ENCODE data around the gene HMCN1. TPM values are rescaled to one million over a fixed set of nuclear protein-coding genes. Genes with fewer than 3 reads are reported as not detected.

The HMCN1 gene
- polyA plus RNA-seq, 1 donor from 2014 or later, result 0.66 TPM

DNA sequence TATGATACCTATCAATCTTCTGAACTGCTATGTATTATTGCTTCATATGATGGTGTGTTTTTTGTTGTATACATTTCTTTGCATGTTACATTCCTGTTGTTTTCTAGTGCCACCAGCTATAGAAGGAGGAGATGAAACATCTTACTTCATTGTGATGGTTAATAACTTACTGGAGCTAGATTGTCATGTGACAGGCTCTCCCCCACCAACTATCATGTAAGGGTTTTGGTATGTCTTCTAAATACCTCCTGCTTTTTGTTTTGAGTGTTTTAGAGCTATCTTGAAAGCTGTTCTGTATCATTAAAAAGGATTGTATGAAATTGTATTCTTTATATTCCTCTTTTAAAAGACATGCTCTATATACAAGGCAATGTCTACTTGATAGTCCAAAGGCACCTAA is 282.7 kb downstream of the HMCN1 start:
- H3K79me2 ChIP-seq (replicated peaks; ENCODE audit: insufficient read depth, low read length), result no peaks in the 10 kb centered on the region
- H3K27ac ChIP-seq (ENCODE audit: low read length), result no peak overlapping the region
- no peaks in the 10 kb centered on the region for H3K36me3 ChIP-seq (ENCODE audit: insufficient read depth, low read length)
- H3K4me2 ChIP-seq (ENCODE audit: low read length), result no peak overlapping the region
- TF ChIP-seq REST (IDR thresholded peaks at IDR 0.05; ENCODE audit: borderline replicate concordance) (no peak), TAF1 (IDR thresholded peaks at IDR 0.05; ENCODE audit: low read depth) (no peak), EZH2 (IDR thresholded peaks at IDR 0.05; ENCODE audit: borderline replicate concordance, insufficient read depth, low read length, poor library complexity, severe bottlenecking) (no peak), RAD21 (conservative IDR thresholded peaks at IDR 0.05) (no peak), CTCF (IDR thresholded peaks at IDR 0.05; ENCODE audit: poor library complexity, severe bottlenecking) (no peak), POLR2AphosphoS5 (IDR thresholded peaks at IDR 0.05) (no peak), MXI1 (conservative IDR thresholded peaks at IDR 0.05; ENCODE audit: poor library complexity, severe bottlenecking) (no peak), SMC3 (conservative IDR thresholded peaks at IDR 0.05; ENCODE audit: poor library complexity) (no peak)
- H3K9me3 ChIP-seq (ENCODE audit: low read length), result no peaks in the 10 kb centered on the region
- no peaks in the 10 kb centered on the region for H4K20me1 ChIP-seq (ENCODE audit: insufficient read depth)
- H3K9me2 ChIP-seq (ENCODE audit: insufficient read depth, low read length), result no peaks in the 10 kb centered on the region
- H3F3A ChIP-seq (ENCODE audit: insufficient read depth, low read length, poor library complexity, severe bottlenecking), result no peaks in the 10 kb centered on the region
- no peak overlapping the region for H2AFZ ChIP-seq (ENCODE audit: low read depth, low read length)
- H3K9ac ChIP-seq (ENCODE audit: low read length), result no peak overlapping the region
- H3K4me3 ChIP-seq (ENCODE audit: low read length), result no peak overlapping the region
- no peaks in the 10 kb centered on the region for H3K27me3 ChIP-seq (ENCODE audit: insufficient read depth, low read depth, low read length)

- TF ChIP-seq REST (IDR thresholded peaks at IDR 0.05; ENCODE audit: borderline replicate concordance) (no peak), EP300 (conservative IDR thresholded peaks at IDR 0.05; ENCODE audit: poor library complexity, severe bottlenecking) (no peak), RAD21 (conservative IDR thresholded peaks at IDR 0.05) (no peak), TAF1 (IDR thresholded peaks at IDR 0.05; ENCODE audit: low read depth) (no peak), POLR2AphosphoS5 (IDR thresholded peaks at IDR 0.05) (no peak), EZH2 (IDR thresholded peaks at IDR 0.05; ENCODE audit: borderline replicate concordance, insufficient read depth, low read length, poor library complexity, severe bottlenecking) (no peak), MXI1 (conservative IDR thresholded peaks at IDR 0.05; ENCODE audit: poor library complexity, severe bottlenecking) (no peak), CTCF (IDR thresholded peaks at IDR 0.05; ENCODE audit: poor library complexity, severe bottlenecking) (no peak), SMC3 (conservative IDR thresholded peaks at IDR 0.05; ENCODE audit: poor library complexity) (no peak)
- Histone ChIP-seq H3F3A (ENCODE audit: insufficient read depth, low read length, poor library complexity, severe bottlenecking) (no peaks in the 10 kb centered on the region), H3K27ac (ENCODE audit: low read length) (no peak overlapping the region), H3K36me3 (ENCODE audit: insufficient read depth, low read length) (no peaks in the 10 kb centered on the region), H3K4me3 (ENCODE audit: low read length) (no peak overlapping the region), H3K4me2 (ENCODE audit: low read length) (no peak overlapping the region), H3K79me2 (replicated peaks; ENCODE audit: insufficient read depth, low read length) (no peaks in the 10 kb centered on the region), H3K9me3 (ENCODE audit: low read length) (no peaks in the 10 kb centered on the region), H3K9me2 (ENCODE audit: insufficient read depth, low read length) (no peaks in the 10 kb centered on the region), H3K9ac (ENCODE audit: low read length) (no peak overlapping the region), H2AFZ (ENCODE audit: low read depth, low read length) (no peak overlapping the region), H4K20me1 (ENCODE audit: insufficient read depth) (no peaks in the 10 kb centered on the region), H3K27me3 (ENCODE audit: insufficient read depth, low read depth, low read length) (no peaks in the 10 kb centered on the region)
Observed at GRCh38 chr1:186022184-186022583, 288.0 kb downstream of the HMCN1 start.
